K562 (cell line): ENCODE measurements around the gene NHSL2. TPM values are rescaled to one million over a fixed set of nuclear protein-coding genes. Genes with fewer than 3 reads are reported as not detected.

ENCODE experiments used
- ATAC-seq: fragments of 200-7000 bp; cut with Tn5 transposase; 3 replicates; pipeline ENCODE4 v1.9.1; 2020; ENCODE audit warnings: moderate library complexity
- BruUV-seq: library from RNA; stranded (reverse); fragments of 400-500 nt; replicated peaks from 2 replicates; lab custom pipeline; 2021; lab: Mats Ljungman, UMichigan
- CTCF ChIA-PET: fragments of 300-600 bp; formaldehyde crosslinking; extraction: SDS; loops from one replicate; lab custom pipeline; 2021; ENCODE audit warnings: low intra/inter-chr PET ratio; lab: Yijun Ruan, JAX
- POLR2A ChIA-PET: fragments of 300-600, 350-650 bp; sonication (Branson Sonifier 250); formaldehyde crosslinking; extraction: SDS; loops from one replicate; lab custom pipeline; 2021; ENCODE audit warnings: antibody characterized with exemption, inconsistent platforms; lab: Yijun Ruan, JAX
- DNase-seq, 4 experiments: peaks; one replicate each; pipeline versions ENCODE4 v3.0.0 to v3.0.0-alpha.2; 2011 to 2018; ENCODE audit warnings: low spot score in 3 of 4, mixed read lengths in 3 of 4; ENCODE audit errors: extremely low read depth in 1 of 4
- FAIRE-seq: peaks from 2 replicates; lab custom pipeline; 2011; peaks lifted over from hg19 to GRCh38; lab: Jason Lieb, UNC
- H2AFZ ChIP-seq: 2 replicates; pipeline ENCODE4 v1.6.0; 2011; ENCODE audit warnings: low read depth, low read length, control low read depth, inconsistent platforms
- H3K27ac ChIP-seq: fragments of 200-600 bp; 3 replicates; pipeline ENCODE4 v1.8.0; 2011; ENCODE audit warnings: low read depth, mild to moderate bottlenecking, control low read depth, inconsistent platforms, low read length, moderate library complexity, mixed read lengths; ENCODE audit errors: extremely low read depth
- H3K27me3 ChIP-seq, 2 experiments: fragments of 300-600 bp in 1 of 2; 2 replicates in 1 of 2; 3 replicates in 1 of 2; pipeline versions ENCODE4 v1.6.0 to v1.8.0; 2011; ENCODE audit warnings: inconsistent platforms in 2 of 2, low read length in 2 of 2, mild to moderate bottlenecking in 1 of 2, mixed read lengths in 1 of 2, moderate library complexity in 1 of 2; ENCODE audit not compliant: control insufficient read depth in 2 of 2, insufficient read depth in 2 of 2
- H3K36me3 ChIP-seq: fragments of 300-600 bp; 3 replicates; pipeline ENCODE4 v1.8.0; 2011; ENCODE audit warnings: mild to moderate bottlenecking, low read length, inconsistent platforms; ENCODE audit not compliant: control insufficient read depth, insufficient read depth
- H3K4me1 ChIP-seq, 2 experiments: fragments of 200-600 bp in 1 of 2; replicated peaks in 1 of 2; 2 replicates in 1 of 2; 3 replicates in 1 of 2; pipeline versions ENCODE4 v1.5.1 to v1.8.0; 2011; ENCODE audit warnings: inconsistent platforms in 2 of 2, low read length in 2 of 2, mild to moderate bottlenecking in 1 of 2, mixed read lengths in 1 of 2, moderate library complexity in 1 of 2; ENCODE audit not compliant: control insufficient read depth in 2 of 2, insufficient read depth in 2 of 2
- H3K4me2 ChIP-seq: 2 replicates; pipeline ENCODE4 v1.6.1; 2011; ENCODE audit warnings: low read length, control low read depth, inconsistent platforms, mixed read lengths; ENCODE audit not compliant: insufficient read depth
- H3K4me3 ChIP-seq: fragments of 200-600 bp; sonication (generic), shearing (Covaris generic); 2 replicates; pipeline ENCODE4 v1.5.1; 2016; ENCODE audit warnings: control low read depth, inconsistent platforms
- H3K79me2 ChIP-seq: fragments of 200-600 bp; 3 replicates; pipeline ENCODE4 v1.8.0; 2011; ENCODE audit warnings: low read length, inconsistent platforms; ENCODE audit not compliant: control insufficient read depth, insufficient read depth
- H3K9ac ChIP-seq, 2 experiments: 2 replicates each; pipeline versions ENCODE4 v1.6.0 to v1.6.1; 2011; ENCODE audit warnings: low read depth in 2 of 2, low read length in 2 of 2, control low read depth in 1 of 2, inconsistent platforms in 1 of 2, mild to moderate bottlenecking in 1 of 2, mixed read lengths in 1 of 2; ENCODE audit not compliant: insufficient read depth in 1 of 2
- H3K9me1 ChIP-seq: one replicate; pipeline ENCODE4 v1.6.0; 2011; ENCODE audit warnings: inconsistent platforms, mild to moderate bottlenecking, low read length, moderate library complexity; ENCODE audit not compliant: control insufficient read depth, insufficient read depth
- H3K9me3 ChIP-seq: replicated peaks from 2 replicates; pipeline ENCODE4 v1.5.1; 2011; ENCODE audit warnings: low read depth, low read length, inconsistent platforms; ENCODE audit not compliant: control insufficient read depth, insufficient read depth
- H4K20me1 ChIP-seq: replicated peaks from 2 replicates; pipeline ENCODE4 v1.6.1; 2011; ENCODE audit warnings: low read length, inconsistent platforms, mixed read lengths; ENCODE audit not compliant: control insufficient read depth, insufficient read depth
- HMG20A ChIP-seq: fragments of 450-650 bp; formaldehyde crosslinking; conservative IDR thresholded peaks from 2 replicates; pipeline ENCODE4 v1.4.0; 2020; ENCODE audit warnings: mild to moderate bottlenecking, mixed read lengths
- HNRNPK ChIP-seq: fragments of 200-400 bp; formaldehyde crosslinking; IDR thresholded peaks from one replicate; pipeline ENCODE4 v1.6.1; 2018; ENCODE audit warnings: mild to moderate bottlenecking, low read depth, low read length; ENCODE audit not compliant: poor library complexity, severe bottlenecking
- JUND ChIP-seq, 2 experiments: IDR thresholded peaks; 2 replicates in 1 of 2; 3 replicates in 1 of 2; pipeline ENCODE4 v1.6.1; 2011; ENCODE audit warnings: borderline replicate concordance in 2 of 2, low read depth in 2 of 2, low read length in 2 of 2, improper control_type of control experiment in 1 of 2, missing biosample characterization in 1 of 2, missing genetic modification characterization in 1 of 2, missing genetic modification reagents in 1 of 2
- MTA2 ChIP-seq: fragments of 450-650 bp; IDR thresholded peaks from 2 replicates; pipeline ENCODE4 v1.6.1; 2016; ENCODE audit warnings: low read depth
- POLR3A ChIP-seq: IDR thresholded peaks from 2 replicates; pipeline ENCODE4 v1.6.1; 2011; ENCODE audit warnings: borderline replicate concordance, mild to moderate bottlenecking, moderate library complexity; ENCODE audit not compliant: insufficient read length, insufficient read depth; ENCODE audit errors: extremely low read depth
- RCOR1 ChIP-seq, 2 experiments: IDR thresholded peaks; 2 replicates each; pipeline ENCODE4 v1.6.1; 2012; ENCODE audit warnings: low read depth in 2 of 2, low read length in 2 of 2, borderline replicate concordance in 1 of 2, improper control_type of control experiment in 1 of 2
- ZNF175 ChIP-seq: fragments of 200-800 bp; sonication (Bioruptor generic); IDR thresholded peaks from 2 replicates; pipeline ENCODE4 v1.6.1; 2016; ENCODE audit warnings: low read depth, mild to moderate bottlenecking, missing genetic modification characterization, missing compliant biosample characterization
- ZNF444 ChIP-seq: fragments of 250-450 bp; sonication (Bioruptor Pico); IDR thresholded peaks from 2 replicates; pipeline ENCODE4 v1.4.0; 2020; ENCODE audit warnings: mild to moderate bottlenecking, moderate library complexity
- WGBS: fragments of 100-300 bp; shearing (Covaris generic); methylation state at CpG from one replicate; pipeline ENCODE4 v1.1.6; 2016; ENCODE audit warnings: low coverage, mixed read lengths; ENCODE audit not compliant: insufficient coverage; ENCODE audit errors: missing lambda C conversion rate; 5-methylcytosine and 5-hydroxymethylcytosine counted together
- in situ Hi-C: fragments of 300-500 bp; cut with MboI; formaldehyde crosslinking; loops from 4 replicates; pipeline ENCODE4 v1.15.0; 2018; ENCODE audit warnings: inconsistent platforms, mixed read lengths
- intact Hi-C: fragments of 100-400 bp; cut with micrococcal nuclease; formaldehyde crosslinking; loops from 2 replicates; pipeline ENCODE4 v1.14.2; 2022
- polyA plus RNA-seq, 8 experiments: library from polyadenylated mRNA; depleted of rRNA in 4 of 8; stranded (reverse) in 5 of 8; unstranded in 3 of 8; fragments of >200 nt; fragmentation: Nextera tagmentation in 2 of 8; fragmentation: Illumina TruSeq in 1 of 8; extraction: Ambion mirVana in 2 of 8; extraction: Trizol in 1 of 8; gene quantifications; 2 replicates each; pipeline versions ENCODE4 v1.2.1 to v1.2.3, GENCODE V29; 2011 to 2014; ENCODE audit warnings: inconsistent platforms in 1 of 8, missing spikeins in 1 of 8
- total RNA-seq, 7 experiments: library from RNA; depleted of rRNA in 6 of 7; stranded (reverse); fragments of >200 nt in 6 of 7; fragmentation: Illumina TruSeq in 2 of 7; extraction: Trizol in 2 of 7; gene quantifications; 2 replicates each; pipeline versions ENCODE4 v1.2.1 to v1.2.3, GENCODE V29; 2011 to 2021; ENCODE audit warnings: low replicate concordance in 1 of 7
- TF ChIP-seq, protein P1 (sequence below): fragments of 450-650 bp; IDR thresholded peaks from 2 replicates; pipeline ENCODE4 v1.7.1; 2018; ENCODE audit warnings: mild to moderate bottlenecking, low read depth; ENCODE audit not compliant: partially characterized antibody
- TF ChIP-seq, protein P2 (sequence below), 3 experiments: fragments of 200-800 bp in 1 of 3; fragments of 250-450 bp in 1 of 3; fragments of 450-650 bp in 1 of 3; sonication (Bioruptor Pico) in 1 of 3; sonication (Bioruptor generic) in 1 of 3; formaldehyde crosslinking in 1 of 3; IDR thresholded peaks; 2 replicates each; pipeline versions ENCODE4 v1.6.1 to v1.8.0; 2016 to 2022; ENCODE audit warnings: mild to moderate bottlenecking in 2 of 3, missing genetic modification characterization in 2 of 3, missing compliant biosample characterization in 1 of 3, moderate library complexity in 1 of 3

The NHSL2 gene
- total and polyA plus RNA-seq, 9 of the 15 experiments (the other 6 are each of a cell fraction or from before 2014, with no cell fraction given): 0.02 TPM; not detected in 8

GRCh38 chrX:71919431-71919830 lies 8.8 kb downstream of the NHSL2 start (continued):
- TF ChIP-seq, protein P1, sequence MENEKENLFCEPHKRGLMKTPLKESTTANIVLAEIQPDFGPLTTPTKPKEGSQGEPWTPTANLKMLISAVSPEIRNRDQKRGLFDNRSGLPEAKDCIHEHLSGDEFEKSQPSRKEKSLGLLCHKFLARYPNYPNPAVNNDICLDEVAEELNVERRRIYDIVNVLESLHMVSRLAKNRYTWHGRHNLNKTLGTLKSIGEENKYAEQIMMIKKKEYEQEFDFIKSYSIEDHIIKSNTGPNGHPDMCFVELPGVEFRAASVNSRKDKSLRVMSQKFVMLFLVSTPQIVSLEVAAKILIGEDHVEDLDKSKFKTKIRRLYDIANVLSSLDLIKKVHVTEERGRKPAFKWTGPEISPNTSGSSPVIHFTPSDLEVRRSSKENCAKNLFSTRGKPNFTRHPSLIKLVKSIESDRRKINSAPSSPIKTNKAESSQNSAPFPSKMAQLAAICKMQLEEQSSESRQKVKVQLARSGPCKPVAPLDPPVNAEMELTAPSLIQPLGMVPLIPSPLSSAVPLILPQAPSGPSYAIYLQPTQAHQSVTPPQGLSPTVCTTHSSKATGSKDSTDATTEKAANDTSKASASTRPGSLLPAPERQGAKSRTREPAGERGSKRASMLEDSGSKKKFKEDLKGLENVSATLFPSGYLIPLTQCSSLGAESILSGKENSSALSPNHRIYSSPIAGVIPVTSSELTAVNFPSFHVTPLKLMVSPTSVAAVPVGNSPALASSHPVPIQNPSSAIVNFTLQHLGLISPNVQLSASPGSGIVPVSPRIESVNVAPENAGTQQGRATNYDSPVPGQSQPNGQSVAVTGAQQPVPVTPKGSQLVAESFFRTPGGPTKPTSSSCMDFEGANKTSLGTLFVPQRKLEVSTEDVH: no peak
- no peak for TF ChIP-seq POLR3A

- FAIRE-seq (no peak), DNase-seq (no peak), ATAC-seq (no peak)
- no peaks in the 10 kb centered on the region for H3K4me1 ChIP-seq
- peaks cover 0 to 6% of the 10 kb centered on the region in 2 experiments; a peak in 2 of 5 replicates for H3K27me3 ChIP-seq
- no peaks in the 10 kb centered on the region for H4K20me1 ChIP-seq
- intact Hi-C loops (no loop called here), in situ Hi-C loops (no loop called here)
- H3K4me3 ChIP-seq: no peak overlapping the region
- H3K79me2 ChIP-seq: no peaks in the 10 kb centered on the region
- H3K9me1 ChIP-seq: peaks cover 2% of the 10 kb centered on the region
- H3K27ac ChIP-seq: no peak overlapping the region
- H3K9me3 ChIP-seq: no peaks in the 10 kb centered on the region
- H2AFZ ChIP-seq: no peak overlapping the region
- POLR2A ChIA-PET: no interaction called here
- H3K9ac ChIP-seq: no peak overlapping the region
- CTCF ChIA-PET: no interaction called here
- H3K36me3 ChIP-seq: no peaks in the 10 kb centered on the region
- no peak overlapping the region for H3K4me2 ChIP-seq
- no TSS peak for BruUV-seq
- 4% methylated on average over 4 of the region's 4 CpGs for WGBS
- TF ChIP-seq HNRNPK (no peak), HMG20A (CRISPR knock-in tag) (no peak), JUND (IDR thresholded peaks at IDR 0.05; ENCODE audit: borderline replicate concordance, low read depth, low read length) (no peak), JUND (tag; IDR thresholded peaks at IDR 0.05; ENCODE audit: borderline replicate concordance, low read depth, low read length) (no peak), ZNF444 (no peak), MTA2 (no peak), ZNF175 (CRISPR knock-in tag) (no peak), RCOR1 (IDR thresholded peaks at IDR 0.05; ENCODE audit: borderline replicate concordance in 1 of 2, low read depth in 2 of 2, low read length in 2 of 2) (no peak)
- TF ChIP-seq, protein P2, sequence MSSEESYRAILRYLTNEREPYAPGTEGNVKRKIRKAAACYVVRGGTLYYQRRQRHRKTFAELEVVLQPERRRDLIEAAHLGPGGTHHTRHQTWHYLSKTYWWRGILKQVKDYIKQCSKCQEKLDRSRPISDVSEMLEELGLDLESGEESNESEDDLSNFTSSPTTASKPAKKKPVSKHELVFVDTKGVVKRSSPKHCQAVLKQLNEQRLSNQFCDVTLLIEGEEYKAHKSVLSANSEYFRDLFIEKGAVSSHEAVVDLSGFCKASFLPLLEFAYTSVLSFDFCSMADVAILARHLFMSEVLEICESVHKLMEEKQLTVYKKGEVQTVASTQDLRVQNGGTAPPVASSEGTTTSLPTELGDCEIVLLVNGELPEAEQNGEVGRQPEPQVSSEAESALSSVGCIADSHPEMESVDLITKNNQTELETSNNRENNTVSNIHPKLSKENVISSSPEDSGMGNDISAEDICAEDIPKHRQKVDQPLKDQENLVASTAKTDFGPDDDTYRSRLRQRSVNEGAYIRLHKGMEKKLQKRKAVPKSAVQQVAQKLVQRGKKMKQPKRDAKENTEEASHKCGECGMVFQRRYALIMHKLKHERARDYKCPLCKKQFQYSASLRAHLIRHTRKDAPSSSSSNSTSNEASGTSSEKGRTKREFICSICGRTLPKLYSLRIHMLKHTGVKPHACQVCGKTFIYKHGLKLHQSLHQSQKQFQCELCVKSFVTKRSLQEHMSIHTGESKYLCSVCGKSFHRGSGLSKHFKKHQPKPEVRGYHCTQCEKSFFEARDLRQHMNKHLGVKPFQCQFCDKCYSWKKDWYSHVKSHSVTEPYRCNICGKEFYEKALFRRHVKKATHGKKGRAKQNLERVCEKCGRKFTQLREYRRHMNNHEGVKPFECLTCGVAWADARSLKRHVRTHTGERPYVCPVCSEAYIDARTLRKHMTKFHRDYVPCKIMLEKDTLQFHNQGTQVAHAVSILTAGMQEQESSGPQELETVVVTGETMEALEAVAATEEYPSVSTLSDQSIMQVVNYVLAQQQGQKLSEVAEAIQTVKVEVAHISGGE (CRISPR knock-in tag; IDR thresholded peaks at IDR 0.05): no peak
These were observed 9.2 kb downstream of the NHSL2 start for GRCh38 chrX:71919886-71920285.
